Activated CD8-positive, alpha-beta memory T cell treated with anti-CD3 and anti-CD28 coated beads for 48 hours (primary cell): ENCODE measurements around the gene C3orf22.

Experiments
- DNase-seq, 3 experiments: peaks; one replicate each; pipeline ENCODE4 v3.0.0-alpha.2; 2020; ENCODE audit warnings: low read depth in 2 of 3, low spot score in 2 of 3

Gene C3orf22

GRCh38 chr3:126557415-126557745 is 1.4 kb downstream of the C3orf22 start:
- no peak for DNase-seq

GRCh38 chr3:126556637-126557414 is 1.9 kb downstream of the C3orf22 start:
- no peak for DNase-seq

GRCh38 chr3:126555795-126556636 is 2.7 kb downstream of the C3orf22 start:
- no peak for DNase-seq

- no peak for DNase-seq
Measured at GRCh38 chr3:126554560-126555525, 3.9 kb downstream of the C3orf22 start.

GRCh38 chr3:126553284-126554084 is 5.2 kb downstream of the C3orf22 start:
- no peak for DNase-seq

GRCh38 chr3:126552688-126553283 is 5.9 kb downstream of the C3orf22 start:
- no peak for DNase-seq

- no peak for DNase-seq
Measured at GRCh38 chr3:126551839-126552687, 6.7 kb downstream of the C3orf22 start.

- DNase-seq: no peak
Measured at GRCh38 chr3:126551121-126551838, 7.5 kb downstream of the C3orf22 start.

- no peak for DNase-seq
Measured at GRCh38 chr3:126550488-126551051, 8.2 kb downstream of the C3orf22 start.

GRCh38 chr3:126549861-126550487 is 8.8 kb downstream of the C3orf22 start:
- no peak for DNase-seq

- no peak for DNase-seq
Measured at GRCh38 chr3:126548556-126549466, 9.9 kb downstream of the C3orf22 start.

GRCh38 chr3:126547721-126548120 is 11.0 kb downstream of the C3orf22 start:
- no peak for DNase-seq

GRCh38 chr3:126546549-126547239 is 12.0 kb downstream of the C3orf22 start:
- no peak for DNase-seq

- no peak for DNase-seq
Measured at GRCh38 chr3:126546013-126546412, 12.7 kb downstream of the C3orf22 start.

GRCh38 chr3:126545544-126545943 is 13.2 kb downstream of the C3orf22 start:
- DNase-seq: no peak
